ENCODE data around the gene VEGFC. TPM values are rescaled to one million over a fixed set of nuclear protein-coding genes. Genes with fewer than 3 reads are reported as not detected.

The VEGFC gene
- total RNA-seq, 5 donors from 2014 or later (not counting 1 experiment from before 2014, with no cell fraction given) = 0.13 to 0.18 TPM; not detected in 3

GRCh38 chr4:176646311-176646710, 146.4 kb downstream of the VEGFC start:
- no peak for ATAC-seq (replicated peaks in 1 of 4)
- Histone ChIP-seq H3K4me3 (ENCODE audit: control insufficient read depth in 1 of 2, extremely low read depth in 1 of 2, low read length in 1 of 2) (no peak overlapping the region), H3K36me3 (ENCODE audit: control insufficient read depth in 2 of 2, extremely low read depth in 1 of 2, insufficient read depth in 1 of 2, low read length in 1 of 2) (no peaks in the 10 kb centered on the region), H3K27ac (ENCODE audit: low read length) (no peak overlapping the region), H3K27me3 (replicated peaks in 1 of 2; ENCODE audit: control insufficient read depth in 2 of 2, extremely low read depth in 1 of 2, insufficient read depth in 2 of 2, low read length in 1 of 2) (no peaks in the 10 kb centered on the region), H3K9me3 (no peaks in the 10 kb centered on the region), H3K4me1 (ENCODE audit: control insufficient read depth in 1 of 2, extremely low read depth in 1 of 2, insufficient read depth in 2 of 2, low read length in 2 of 2) (no peaks in the 10 kb centered on the region)
- Mint-ChIP-seq H3K27ac (no peak overlapping the region), H3K27me3 (no peaks in the 10 kb centered on the region), H3K36me3 (no peaks in the 10 kb centered on the region), H3K4me1 (no peaks in the 10 kb centered on the region), H3K4me3 (no peak overlapping the region), H3K9me3 (peaks cover 0 to 9% (median 4%) of the 10 kb centered on the region in 3 donors)
- ChIA-PET POLR2A (no interaction called here), CTCF (no interaction called here)
- DNase-seq = no peak
- no CpG with 5 or more reads among the region's 1 CpG for WGBS (ENCODE audit: insufficient coverage)

GRCh38 chr4:176645246-176645960, 147.3 kb downstream of the VEGFC start:
- no peak for ATAC-seq (replicated peaks in 1 of 4)
- no peak overlapping the region for H3K27ac Mint-ChIP-seq

GRCh38 chr4:176642472-176642871, 150.2 kb downstream of the VEGFC start:
- no CpG with 5 or more reads among the region's 2 CpGs for WGBS (ENCODE audit: insufficient coverage)
- H3K27me3 ChIP-seq (replicated peaks in 1 of 2; ENCODE audit: control insufficient read depth in 2 of 2, extremely low read depth in 1 of 2, insufficient read depth in 2 of 2, low read length in 1 of 2) = no peaks in the 10 kb centered on the region
- peaks cover under 1 to 12% (median 6%) of the 10 kb centered on the region in 3 donors for H3K9me3 Mint-ChIP-seq
- no peaks in the 10 kb centered on the region for H3K9me3 ChIP-seq
- H3K27ac Mint-ChIP-seq = no peak overlapping the region
- no peaks in the 10 kb centered on the region for H3K36me3 ChIP-seq (ENCODE audit: control insufficient read depth in 2 of 2, extremely low read depth in 1 of 2, insufficient read depth in 1 of 2, low read length in 1 of 2)
- no peak for ATAC-seq (replicated peaks in 1 of 4)
- H3K4me1 Mint-ChIP-seq = no peaks in the 10 kb centered on the region
- no peak for DNase-seq
- no peaks in the 10 kb centered on the region for H3K27me3 Mint-ChIP-seq
- no peaks in the 10 kb centered on the region for H3K4me1 ChIP-seq (ENCODE audit: control insufficient read depth in 1 of 2, extremely low read depth in 1 of 2, insufficient read depth in 2 of 2, low read length in 2 of 2)
- H3K27ac ChIP-seq (ENCODE audit: low read length) = no peak overlapping the region
- no peak overlapping the region for H3K4me3 Mint-ChIP-seq
- no peak overlapping the region for H3K4me3 ChIP-seq (ENCODE audit: control insufficient read depth in 1 of 2, extremely low read depth in 1 of 2, low read length in 1 of 2)
- H3K36me3 Mint-ChIP-seq = no peaks in the 10 kb centered on the region
- POLR2A ChIA-PET = no interaction called here
- CTCF ChIA-PET = no interaction called here

More at GRCh38 chr4:176645246-176645960, 147.3 kb downstream of the VEGFC start:
- ChIA-PET POLR2A (no interaction called here), CTCF (no interaction called here)
- Mint-ChIP-seq H3K4me1 (no peaks in the 10 kb centered on the region), H3K4me3 (no peak overlapping the region), H3K9me3 (peaks cover 0 to 6% (median 4%) of the 10 kb centered on the region in 3 donors), H3K36me3 (no peaks in the 10 kb centered on the region), H3K27me3 (no peaks in the 10 kb centered on the region)
- Histone ChIP-seq H3K27ac (ENCODE audit: low read length) (no peak overlapping the region), H3K27me3 (replicated peaks in 1 of 2; ENCODE audit: control insufficient read depth in 2 of 2, extremely low read depth in 1 of 2, insufficient read depth in 2 of 2, low read length in 1 of 2) (no peaks in the 10 kb centered on the region), H3K9me3 (no peaks in the 10 kb centered on the region), H3K4me1 (ENCODE audit: control insufficient read depth in 1 of 2, extremely low read depth in 1 of 2, insufficient read depth in 2 of 2, low read length in 2 of 2) (no peaks in the 10 kb centered on the region), H3K36me3 (ENCODE audit: control insufficient read depth in 2 of 2, extremely low read depth in 1 of 2, insufficient read depth in 1 of 2, low read length in 1 of 2) (no peaks in the 10 kb centered on the region), H3K4me3 (ENCODE audit: control insufficient read depth in 1 of 2, extremely low read depth in 1 of 2, low read length in 1 of 2) (no peak overlapping the region)
- WGBS (ENCODE audit: insufficient coverage) = no CpG with 5 or more reads among the region's 8 CpGs
- DNase-seq = no peak

GRCh38 chr4:176641237-176641636, 151.5 kb downstream of the VEGFC start:
- Mint-ChIP-seq H3K4me1 (no peaks in the 10 kb centered on the region), H3K9me3 (peaks cover 0 to 11% (median 6%) of the 10 kb centered on the region in 3 donors), H3K27me3 (no peaks in the 10 kb centered on the region), H3K36me3 (no peaks in the 10 kb centered on the region), H3K27ac (no peak overlapping the region), H3K4me3 (no peak overlapping the region)
- ATAC-seq (replicated peaks in 1 of 4) (no peak), DNase-seq (no peak)
- H3K27ac ChIP-seq (ENCODE audit: low read length) = no peak overlapping the region
- POLR2A ChIA-PET = interaction anchor here in 1 of 2 donors (0.6 kb wide), 1 partner anchor 7 kb away, joined by 3 read pairs; no protein-coding TSS in a partner anchor
- H3K36me3 ChIP-seq (ENCODE audit: control insufficient read depth in 2 of 2, extremely low read depth in 1 of 2, insufficient read depth in 1 of 2, low read length in 1 of 2) = no peaks in the 10 kb centered on the region
- H3K4me3 ChIP-seq (ENCODE audit: control insufficient read depth in 1 of 2, extremely low read depth in 1 of 2, low read length in 1 of 2) = no peak overlapping the region
- CTCF ChIA-PET = interaction anchor here in 1 of 2 donors (0.7 kb wide), 1 partner anchor 1157 kb away, joined by 4 read pairs; no protein-coding TSS in a partner anchor
- H3K27me3 ChIP-seq (replicated peaks in 1 of 2; ENCODE audit: control insufficient read depth in 2 of 2, extremely low read depth in 1 of 2, insufficient read depth in 2 of 2, low read length in 1 of 2) = no peaks in the 10 kb centered on the region
- H3K4me1 ChIP-seq (ENCODE audit: control insufficient read depth in 1 of 2, extremely low read depth in 1 of 2, insufficient read depth in 2 of 2, low read length in 2 of 2) = no peaks in the 10 kb centered on the region
- no peaks in the 10 kb centered on the region for H3K9me3 ChIP-seq
- WGBS (ENCODE audit: insufficient coverage) = no CpG with 5 or more reads among the region's 3 CpGs

GRCh38 chr4:176638992-176639391, 153.7 kb downstream of the VEGFC start:
- 100% methylated on average over 1 of the region's 2 CpGs for WGBS (ENCODE audit: insufficient coverage)
- H3K27me3 Mint-ChIP-seq = no peaks in the 10 kb centered on the region
- no peaks in the 10 kb centered on the region for H3K36me3 Mint-ChIP-seq
- DNase-seq (no peak), ATAC-seq (replicated peaks in 1 of 4) (no peak)
- Histone ChIP-seq H3K36me3 (ENCODE audit: control insufficient read depth in 2 of 2, extremely low read depth in 1 of 2, insufficient read depth in 1 of 2, low read length in 1 of 2) (no peaks in the 10 kb centered on the region), H3K27me3 (replicated peaks in 1 of 2; ENCODE audit: control insufficient read depth in 2 of 2, extremely low read depth in 1 of 2, insufficient read depth in 2 of 2, low read length in 1 of 2) (no peaks in the 10 kb centered on the region), H3K4me3 (ENCODE audit: control insufficient read depth in 1 of 2, extremely low read depth in 1 of 2, low read length in 1 of 2) (no peak overlapping the region), H3K4me1 (ENCODE audit: control insufficient read depth in 1 of 2, extremely low read depth in 1 of 2, insufficient read depth in 2 of 2, low read length in 2 of 2) (no peaks in the 10 kb centered on the region), H3K9me3 (no peaks in the 10 kb centered on the region), H3K27ac (ENCODE audit: low read length) (no peak overlapping the region)
- H3K4me1 Mint-ChIP-seq = no peaks in the 10 kb centered on the region
- H3K4me3 Mint-ChIP-seq = no peak overlapping the region
- ChIA-PET CTCF (interaction anchor here in 1 of 2 donors (0.6 kb wide), 1 partner anchor 624 kb away, joined by 3 read pairs; no protein-coding TSS in a partner anchor), POLR2A (no interaction called here)
- no peak overlapping the region for H3K27ac Mint-ChIP-seq
- H3K9me3 Mint-ChIP-seq = peaks cover 0 to 8% (median 6%) of the 10 kb centered on the region in 3 donors

- no peak overlapping the region for H3K4me3 Mint-ChIP-seq
- Histone ChIP-seq H3K27ac (ENCODE audit: low read length) (no peak overlapping the region), H3K4me1 (ENCODE audit: control insufficient read depth in 1 of 2, extremely low read depth in 1 of 2, insufficient read depth in 2 of 2, low read length in 2 of 2) (no peaks in the 10 kb centered on the region), H3K27me3 (replicated peaks in 1 of 2; ENCODE audit: control insufficient read depth in 2 of 2, extremely low read depth in 1 of 2, insufficient read depth in 2 of 2, low read length in 1 of 2) (no peaks in the 10 kb centered on the region), H3K36me3 (ENCODE audit: control insufficient read depth in 2 of 2, extremely low read depth in 1 of 2, insufficient read depth in 1 of 2, low read length in 1 of 2) (no peaks in the 10 kb centered on the region), H3K9me3 (no peaks in the 10 kb centered on the region), H3K4me3 (ENCODE audit: control insufficient read depth in 1 of 2, extremely low read depth in 1 of 2, low read length in 1 of 2) (no peak overlapping the region)
- H3K27me3 Mint-ChIP-seq = no peaks in the 10 kb centered on the region
- H3K36me3 Mint-ChIP-seq = no peaks in the 10 kb centered on the region
- H3K27ac Mint-ChIP-seq = no peak overlapping the region
- no peaks in the 10 kb centered on the region for H3K4me1 Mint-ChIP-seq
- ChIA-PET POLR2A (no interaction called here), CTCF (no interaction called here)
- H3K9me3 Mint-ChIP-seq = peaks cover 0 to 8% (median 6%) of the 10 kb centered on the region in 3 donors
- DNase-seq = no peak
- no peak for ATAC-seq (replicated peaks in 1 of 4)
- WGBS (ENCODE audit: insufficient coverage) = 67% methylated on average over 1 of the region's 1 CpG
These were observed 156.4 kb downstream of the VEGFC start for GRCh38 chr4:176636292-176636691.
